Measurements from ENCODE around the gene KDR.

The KDR gene

GRCh38 chr4:55111601-55112000 lies 13.8 kb downstream of the KDR start:
- TF ChIP-seq CTCF (IDR thresholded peaks at IDR 0.05; ENCODE audit: control insufficient read depth, extremely low read depth, insufficient read depth) = no peak
- H3K4me3 ChIP-seq (ENCODE audit: low read depth, low read length) = no peak overlapping the region
- DNase-seq (ENCODE audit: low read depth) = no peak

- no peak overlapping the region for H3K4me3 ChIP-seq (ENCODE audit: low read depth, low read length)
- no peak for DNase-seq (ENCODE audit: low read depth)
- no peak for TF ChIP-seq CTCF (IDR thresholded peaks at IDR 0.05; ENCODE audit: control insufficient read depth, extremely low read depth, insufficient read depth)
Measured at GRCh38 chr4:55110131-55110530, 15.3 kb downstream of the KDR start.

DNA sequence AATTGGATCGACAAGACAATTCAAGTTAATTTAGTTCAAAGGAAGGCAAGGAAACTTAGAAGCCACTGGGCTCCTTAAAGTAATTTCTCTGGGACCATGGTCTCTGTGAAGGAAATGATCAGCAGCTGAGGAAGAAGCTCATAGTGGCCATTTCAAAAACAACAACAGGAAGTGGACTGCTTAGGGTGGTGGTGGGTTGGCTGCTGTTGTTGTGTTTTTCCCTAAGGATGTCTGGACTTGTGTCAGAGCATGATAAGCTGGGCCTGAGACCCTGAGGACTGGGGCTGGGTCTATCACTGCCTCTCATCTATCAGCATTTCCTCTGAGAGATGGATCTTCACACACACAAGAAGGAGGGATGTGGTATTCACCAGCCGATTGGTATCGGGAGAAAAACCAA lies 18.3 kb downstream of the KDR start:
- TF ChIP-seq CTCF (IDR thresholded peaks at IDR 0.05; ENCODE audit: control insufficient read depth, extremely low read depth, insufficient read depth) = no peak
- no peak overlapping the region for H3K4me3 ChIP-seq (ENCODE audit: low read depth, low read length)
- DNase-seq (ENCODE audit: low read depth) = no peak

- no peak for TF ChIP-seq CTCF (IDR thresholded peaks at IDR 0.05; ENCODE audit: control insufficient read depth, extremely low read depth, insufficient read depth)
- H3K4me3 ChIP-seq (ENCODE audit: low read depth, low read length) = no peak overlapping the region
- no peak for DNase-seq (ENCODE audit: low read depth)
Measured at GRCh38 chr4:55103224-55103623, 22.2 kb downstream of the KDR start.

GRCh38 chr4:55099816-55100215 lies 25.6 kb downstream of the KDR start:
- DNase-seq (ENCODE audit: low read depth) = no peak
- H3K4me3 ChIP-seq (ENCODE audit: low read depth, low read length) = no peak overlapping the region
- TF ChIP-seq CTCF (IDR thresholded peaks at IDR 0.05; ENCODE audit: control insufficient read depth, extremely low read depth, insufficient read depth) = no peak

GRCh38 chr4:55098456-55099204 lies 26.8 kb downstream of the KDR start:
- TF ChIP-seq CTCF (IDR thresholded peaks at IDR 0.05; ENCODE audit: control insufficient read depth, extremely low read depth, insufficient read depth) = no peak
- no peak for DNase-seq (ENCODE audit: low read depth)

GRCh38 chr4:55096619-55097018 lies 28.8 kb downstream of the KDR start:
- no peak overlapping the region for H3K4me3 ChIP-seq (ENCODE audit: low read depth, low read length)
- TF ChIP-seq CTCF (IDR thresholded peaks at IDR 0.05; ENCODE audit: control insufficient read depth, extremely low read depth, insufficient read depth) = no peak
- no peak for DNase-seq (ENCODE audit: low read depth)

More at GRCh38 chr4:55098456-55099204, 26.8 kb downstream of the KDR start:
- H3K4me3 ChIP-seq (ENCODE audit: low read depth, low read length) = no peak overlapping the region
